Adrenal gland (tissue), 12 donors: ENCODE measurements around the gene GPSM3. TPM values are rescaled to one million over a fixed set of nuclear protein-coding genes. Genes with fewer than 3 reads are reported as not detected.

Experiments used
- DNase-seq, 7 donors: peaks; one replicate each; pipeline ENCODE4 v3.0.0-alpha.2; 2019 to 2020
- H3K27ac ChIP-seq, 5 donors: fragments of 200-600 bp; sonication (generic) in 4 of 5; 1 replicate in 3 of 5; 2 replicates in 2 of 5; pipeline versions ENCODE4 v1.5.1 to v1.8.0; 2016 to 2020; ENCODE audit warnings: mild to moderate bottlenecking in 1 of 5
- H3K27me3 ChIP-seq: fragments of 200-600 bp; 2 replicates; pipeline ENCODE4 v1.8.0; 2021
- H3K36me3 ChIP-seq, 2 donors: fragments of 200-600 bp; replicated peaks in 1 of 2; 1 replicate in 1 of 2; 2 replicates in 1 of 2; pipeline versions ENCODE4 v1.5.1 to v1.8.0; 2018 to 2022
- H3K4me1 ChIP-seq, 2 donors: fragments of 200-600 bp; replicated peaks in 1 of 2; 1 replicate in 1 of 2; 2 replicates in 1 of 2; pipeline versions ENCODE4 v1.5.1 to v1.8.0; 2018 to 2021
- H3K4me3 ChIP-seq, 4 donors: fragments of 200-600 bp; sonication (generic) in 3 of 4; one replicate each; pipeline ENCODE4 v1.5.1; 2016 to 2018
- H3K9me3 ChIP-seq, 3 donors: fragments of 200-600 bp; sonication (generic) in 1 of 3; replicated peaks in 1 of 3; 1 replicate in 2 of 3; 2 replicates in 1 of 3; pipeline versions ENCODE4 v1.5.1 to v1.8.0; 2016 to 2021
- CTCF ChIP-seq, 6 experiments: fragments of 450-650 bp in 4 of 6; fragments of 200-600 bp in 2 of 6; sonication (generic) in 1 of 6; IDR thresholded peaks; 1 replicate in 5 of 6; 2 replicates in 1 of 6; pipeline versions ENCODE4 v1.5.1 to v1.8.0; 2016 to 2021; ENCODE audit warnings: antibody characterized with exemption in 6 of 6, mild to moderate bottlenecking in 2 of 6, moderate library complexity in 1 of 6
- POLR2A ChIP-seq, 2 donors: fragments of 450-650 bp; IDR thresholded peaks; one replicate each; pipeline ENCODE4 v1.6.1; 2017; ENCODE audit warnings: antibody characterized with exemption in 2 of 2, mild to moderate bottlenecking in 2 of 2, moderate library complexity in 1 of 2
- WGBS, 4 donors: extraction: QIAGEN DNeasy Blood & Tissue Kit in 2 of 4; methylation state at CpG; one replicate each; pipeline versions ENCODE4 v1.1.5 to v1.1.7; 2013 to 2017; 5-methylcytosine and 5-hydroxymethylcytosine counted together
- intact Hi-C, 2 donors: fragments of 100-400 bp; cut with DNase I; formaldehyde crosslinking; loops; one replicate each; pipeline versions ENCODE4 v1.14.1 to v1.15.0; 2022 to 2023
- polyA plus RNA-seq, 3 donors: library from polyadenylated mRNA; stranded (reverse); fragments of 200-250 nt in 2 of 3; fragments of 350-450 nt in 1 of 3; fragmentation: Illumina TruSeq in 1 of 3; extraction: RNeasy Lipid Tissue Mini Kit (QIAGEN cat#74804) in 1 of 3; gene quantifications; one replicate each; pipeline ENCODE4 v1.2.3, GENCODE V29; 2013 to 2014
- total RNA-seq, 9 donors: library from RNA; depleted of rRNA in 4 of 9; stranded (reverse); fragments of >200 nt in 4 of 9; fragments of 120-200 nt in 1 of 9; fragmentation: NEBNext Ultra II Directional in 1 of 9; extraction: Animal tissue kit (Norgen Biotek cat#: 25700) in 1 of 9; gene quantifications; one replicate each; pipeline versions ENCODE4 v1.1.0 to v1.2.4, GENCODE V29; 2013 to 2023
- donor health status: healthy with polysubstance abuse.
- donor health status: Bipolar disorder and iron deficiency.
- donor health status: DM: yes; HTN: yes; CAD: no.
- donor health status: DM: no; HTN: no; CAD: no.
- donor health status: DM: no; HTN: no; CAD: no.
- donor health status: DM: yes; HTN: yes; CAD: no.

Gene GPSM3
- total and polyA plus RNA-seq, 12 donors: 3.8 to 40.3 (median 17.6) TPM

GRCh38 chr6:32220021-32220420, 27.6 kb upstream of the GPSM3 start:
- Histone ChIP-seq H3K27ac (no peak overlapping the region), H3K27me3 (no peaks in the 10 kb centered on the region), H3K36me3 (no peaks in the 10 kb centered on the region), H3K4me3 (no peak overlapping the region), H3K9me3 (no peaks in the 10 kb centered on the region), H3K4me1 (no peaks in the 10 kb centered on the region)
- DNase-seq: peak in 1 of 7 donors; percentile 21
- intact Hi-C loops: no loop called here
- no peak for TF ChIP-seq CTCF (IDR thresholded peaks at IDR 0.05)
- TF ChIP-seq POLR2A (IDR thresholded peaks at IDR 0.05): no peak
- 44 to 80% (median 67%) methylated on average over 4 of the region's 4 CpGs for WGBS, 4 donors

- DNase-seq: peak in 1 of 7 donors; percentile 30
- no peak overlapping the region for H3K4me3 ChIP-seq
- no peak for TF ChIP-seq CTCF (IDR thresholded peaks at IDR 0.05)
- TF ChIP-seq POLR2A (IDR thresholded peaks at IDR 0.05): no peak
- no peak overlapping the region for H3K27ac ChIP-seq
- H3K27me3 ChIP-seq: no peaks in the 10 kb centered on the region
- 74 to 87% (median 80%) methylated on average over 3 to 7 of the region's 7 CpGs for whole genome bisulfite sequencing, 4 donors
- no peaks in the 10 kb centered on the region for H3K9me3 ChIP-seq
- intact Hi-C loops: no loop called here
- H3K4me1 ChIP-seq: no peaks in the 10 kb centered on the region
- H3K36me3 ChIP-seq: no peaks in the 10 kb centered on the region
Observed at GRCh38 chr6:32218167-32218566, 25.7 kb upstream of the GPSM3 start.

- intact Hi-C loops: no loop called here
- no peak for DNase-seq
- WGBS, 4 donors: 81 to 87% (median 83%) methylated on average over 3 to 11 of the region's 11 CpGs
- H3K9me3 ChIP-seq: no peaks in the 10 kb centered on the region
- H3K4me1 ChIP-seq: no peaks in the 10 kb centered on the region
- no peak overlapping the region for H3K4me3 ChIP-seq
- H3K36me3 ChIP-seq: no peaks in the 10 kb centered on the region
- TF ChIP-seq POLR2A (IDR thresholded peaks at IDR 0.05) (no peak), CTCF (IDR thresholded peaks at IDR 0.05) (no peak)
- no peak overlapping the region for H3K27ac ChIP-seq
- no peaks in the 10 kb centered on the region for H3K27me3 ChIP-seq
Observed at GRCh38 chr6:32216998-32217397, 24.6 kb upstream of the GPSM3 start.

- H3K4me3 ChIP-seq: no peak overlapping the region
- intact Hi-C loops: no loop called here
- TF ChIP-seq CTCF (IDR thresholded peaks at IDR 0.05) (no peak), POLR2A (IDR thresholded peaks at IDR 0.05) (no peak)
- no peak for DNase-seq
- no peaks in the 10 kb centered on the region for H3K36me3 ChIP-seq
- no peaks in the 10 kb centered on the region for H3K27me3 ChIP-seq
- H3K4me1 ChIP-seq: no peaks in the 10 kb centered on the region
- WGBS, 4 donors: 72 to 88% (median 78%) methylated on average over 10 of the region's 10 CpGs
- no peak overlapping the region for H3K27ac ChIP-seq
- H3K9me3 ChIP-seq: no peaks in the 10 kb centered on the region
Observed at GRCh38 chr6:32216285-32216684, 23.8 kb upstream of the GPSM3 start.
